ENCODE results near the gene GAL.

- TF ChIP-seq POLR2AphosphoS5 (IDR thresholded peaks at IDR 0.05; ENCODE audit: low read depth, low read length), result no peak
- TF ChIP-seq TAF1 (IDR thresholded peaks at IDR 0.05; ENCODE audit: borderline replicate concordance, insufficient read depth, low read length), result no peak
Observed at GRCh38 chr11:68652683-68653156, 31.6 kb upstream of the GAL start.
